UCSD-AML1 (cell line): Measurements from ENCODE around the gene RRP8.

Experiments
- DNase-seq: peaks from one replicate; lab custom pipeline; 2025; ENCODE audit not compliant: unreplicated experiment; lab: John Stamatoyannopoulos, UW

RRP8 gene

DNA sequence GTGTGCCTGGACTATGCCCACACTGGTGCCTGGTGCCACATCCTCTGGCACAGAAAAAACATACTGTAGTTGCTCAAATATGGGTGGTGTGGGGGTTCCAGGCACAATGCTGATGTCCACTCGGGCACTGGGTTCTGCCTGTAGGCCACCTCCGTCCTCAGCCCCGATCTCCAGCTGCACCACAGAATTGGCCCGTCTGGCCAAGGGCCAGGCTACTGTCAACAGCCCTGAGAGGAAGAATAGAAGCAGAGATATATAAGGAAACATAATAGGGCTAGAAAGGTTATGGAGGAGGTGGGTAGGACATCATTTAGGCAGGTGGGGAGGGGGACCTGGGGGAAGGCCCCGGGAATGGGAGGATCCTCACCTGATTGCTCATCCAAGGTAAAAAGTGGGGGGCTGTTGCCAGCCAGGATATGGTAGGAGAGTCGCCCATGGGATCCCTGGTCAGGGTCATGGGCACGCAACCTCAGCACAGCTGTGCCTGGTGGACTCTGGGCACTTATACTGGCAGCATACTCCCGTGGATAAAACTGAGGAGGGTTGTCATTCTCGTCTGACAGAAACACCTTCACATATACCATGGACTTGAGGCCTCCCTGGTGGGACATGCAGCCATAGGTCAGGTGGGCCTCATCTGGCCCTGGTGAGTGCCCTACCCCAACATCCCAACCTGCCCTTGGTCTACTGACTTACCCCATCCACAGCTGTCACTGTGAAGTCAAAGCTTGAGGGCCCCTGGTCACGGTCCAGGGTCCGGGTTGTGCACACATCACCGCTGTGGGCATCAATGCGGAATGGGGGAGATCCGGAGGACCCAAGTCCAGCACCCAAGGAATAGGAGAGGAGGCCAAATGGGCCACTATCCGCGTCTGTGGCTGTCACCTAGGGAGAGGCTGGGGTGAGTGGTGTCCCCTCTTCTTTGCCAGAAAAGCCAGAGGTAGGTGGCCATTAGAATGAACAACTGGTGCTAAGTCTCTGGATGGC is 30.3 kb upstream of the RRP8 start:
- no peak for DNase-seq

DNA sequence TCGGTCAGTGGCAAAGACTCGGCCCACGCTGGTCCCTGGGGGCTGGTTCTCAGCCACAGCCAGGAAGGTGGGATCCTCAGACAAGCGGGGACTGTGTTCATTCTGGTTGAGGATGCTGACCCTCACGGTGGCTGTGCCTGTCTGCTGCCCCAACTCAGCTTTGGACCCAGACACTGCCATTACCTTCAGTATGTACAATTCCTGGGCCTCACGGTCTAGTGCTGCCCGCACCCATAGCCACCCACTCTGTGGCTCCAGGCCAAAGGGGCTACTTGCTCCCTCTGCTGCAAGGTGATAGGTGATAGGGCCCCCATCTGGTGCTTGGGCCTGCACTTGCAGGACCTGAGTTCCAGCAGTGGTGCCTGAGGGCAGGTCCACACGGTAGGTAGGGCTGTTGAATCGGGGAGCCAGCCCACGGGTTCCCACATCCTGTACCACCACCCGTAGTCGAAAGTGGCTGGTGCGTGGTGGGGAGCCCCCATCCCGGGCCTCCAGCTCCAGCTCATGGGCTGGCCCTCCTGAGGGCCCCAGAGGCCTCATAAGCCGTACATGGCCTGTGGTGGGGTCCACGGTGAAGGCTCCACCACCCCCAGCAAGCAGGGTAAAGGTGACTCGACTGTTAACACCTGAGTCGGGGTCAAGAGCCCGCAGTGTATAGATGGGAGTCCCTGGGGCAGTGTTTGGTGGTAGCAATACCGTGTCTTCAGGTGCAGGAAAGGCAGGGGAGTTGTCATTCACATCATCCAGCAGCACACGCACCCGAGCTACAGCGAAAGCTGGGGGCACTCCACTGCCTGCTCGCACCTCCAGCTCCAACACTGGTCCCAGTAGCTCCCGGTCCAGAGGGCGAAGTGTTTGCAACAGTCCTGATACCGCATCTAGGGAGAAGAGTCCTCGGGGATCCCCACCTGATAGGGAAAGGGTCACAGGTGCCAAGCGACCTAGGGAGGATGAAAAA is 29.0 kb upstream of the RRP8 start:
- no peak for DNase-seq

DNA sequence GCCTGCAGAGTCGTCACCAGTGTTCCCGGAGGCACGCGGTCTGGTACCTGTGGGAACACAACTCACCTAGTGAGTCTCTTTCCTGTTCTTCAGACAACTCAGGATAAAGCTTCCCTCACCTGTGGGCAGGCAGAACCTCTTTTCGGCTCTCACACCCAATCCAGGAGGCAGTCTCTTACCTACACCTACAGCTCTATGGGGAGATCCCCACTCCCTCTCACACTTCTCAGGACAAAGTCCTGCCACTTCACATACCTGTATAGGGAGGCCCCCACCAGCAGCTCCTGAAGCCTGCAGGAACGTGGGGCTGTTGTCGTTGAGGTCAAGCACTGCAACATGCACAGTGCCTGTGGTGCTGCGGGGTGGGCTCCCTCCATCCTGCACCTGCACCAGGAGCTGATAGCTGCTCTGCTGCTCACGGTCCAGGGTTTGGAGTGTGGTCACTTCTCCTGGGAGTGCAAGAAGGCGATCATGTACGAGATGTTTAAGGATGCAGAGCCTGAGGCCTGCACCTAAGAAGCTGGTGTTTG is 28.0 kb upstream of the RRP8 start:
- no peak for DNase-seq

DNA sequence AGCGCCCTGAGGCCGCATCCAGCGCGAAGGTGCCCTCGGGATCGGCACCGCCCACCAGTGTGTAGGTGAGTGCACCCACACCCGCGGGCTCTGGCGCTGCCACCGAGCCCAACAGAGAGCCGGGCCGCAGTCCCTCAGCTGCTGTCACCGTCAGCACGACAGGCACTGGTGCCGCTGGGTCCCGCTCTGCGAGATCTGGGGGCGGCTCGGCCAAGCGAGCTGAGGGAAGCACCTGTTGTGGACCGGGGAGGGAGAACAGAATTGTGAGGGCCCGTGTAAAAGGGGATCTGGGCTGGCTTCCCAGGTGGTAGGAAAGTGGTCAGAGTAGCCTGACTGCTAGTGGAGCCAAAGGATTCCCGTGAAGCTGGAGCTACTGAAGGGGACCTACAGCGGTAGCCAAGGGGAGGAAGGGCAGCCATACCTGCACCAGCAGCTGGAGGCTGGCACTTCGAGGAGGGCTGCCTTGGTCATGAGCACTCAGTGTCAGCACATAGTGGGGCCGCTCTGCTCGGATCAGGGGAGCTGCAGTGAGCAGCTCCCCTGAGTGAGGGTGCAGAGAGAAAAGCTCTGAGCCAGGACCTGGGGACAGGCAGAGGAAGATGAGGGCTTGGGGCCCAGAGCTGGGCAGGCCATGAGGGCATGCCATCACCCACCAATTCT is 27.3 kb upstream of the RRP8 start:
- no peak for DNase-seq

DNA sequence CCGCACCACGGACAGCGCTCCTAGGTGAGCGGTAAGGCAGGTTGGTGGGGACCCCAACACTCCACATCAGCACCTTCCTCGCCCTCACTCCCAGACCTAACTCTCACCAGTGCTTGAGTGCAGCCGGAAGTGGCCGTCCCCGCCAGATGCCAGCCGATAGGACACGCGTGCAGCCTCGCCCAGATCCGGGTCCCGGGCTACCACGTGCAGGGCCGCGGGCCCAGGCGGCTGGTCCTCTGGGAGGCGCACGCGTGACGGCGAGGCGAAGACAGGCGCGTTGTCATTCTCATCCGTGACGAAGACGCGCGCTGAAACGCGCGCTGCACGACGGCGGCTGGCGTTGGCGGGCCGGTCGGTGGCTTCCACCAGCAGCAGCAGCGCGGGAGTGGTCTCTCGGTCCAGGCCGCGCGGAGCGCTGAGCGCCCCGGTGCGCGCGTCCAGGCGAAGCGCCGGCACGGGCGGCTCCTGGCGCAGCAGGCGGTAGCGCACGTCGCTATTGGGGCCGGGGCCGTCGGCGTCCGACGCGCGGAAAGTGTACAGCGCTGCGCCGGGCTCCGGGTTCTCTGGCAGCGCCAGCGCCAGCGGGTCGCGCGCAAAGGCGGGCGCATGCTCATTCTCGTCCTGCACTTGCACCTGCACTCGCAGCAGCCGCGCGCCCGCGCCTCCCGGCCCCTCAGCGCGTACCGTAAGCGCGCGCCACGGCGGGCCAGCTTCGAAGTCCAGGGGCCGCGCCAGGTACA is 26.6 kb upstream of the RRP8 start:
- no peak for DNase-seq

DNA sequence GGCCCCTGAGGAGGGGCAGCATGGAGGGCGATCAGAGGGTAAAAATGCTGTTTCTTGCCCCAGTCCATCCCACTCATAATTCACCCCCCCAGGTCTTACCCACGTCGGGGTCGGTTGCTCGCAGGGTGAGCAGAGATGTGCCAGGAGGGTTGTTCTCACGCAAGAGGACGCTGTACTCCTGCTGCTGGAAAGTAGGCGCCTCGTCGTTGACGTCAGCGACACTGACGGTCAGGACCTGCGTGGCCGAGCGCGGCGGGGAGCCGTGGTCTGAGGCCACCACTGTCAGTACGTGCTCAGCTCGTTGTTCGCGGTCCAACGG is 26.1 kb upstream of the RRP8 start:
- no peak for DNase-seq

DNA sequence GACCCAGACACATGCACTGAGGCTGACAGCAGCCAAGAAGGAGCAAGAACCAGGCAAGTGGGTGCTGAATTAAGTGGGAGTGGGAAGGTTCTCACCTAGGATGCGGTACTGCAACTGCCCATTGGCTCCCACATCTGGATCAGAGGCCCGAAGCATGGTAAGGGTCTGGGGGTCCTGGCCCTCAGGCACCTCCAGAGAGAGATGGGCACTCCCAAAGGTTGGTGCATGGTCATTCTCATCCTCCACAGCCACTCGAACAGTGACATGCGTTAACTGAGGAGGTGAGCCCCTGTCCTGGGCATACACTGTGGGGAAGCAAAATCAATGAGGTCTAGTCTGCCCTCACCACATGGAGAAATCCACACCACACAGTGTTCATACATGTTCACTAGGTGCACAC is 25.1 kb upstream of the RRP8 start:
- no peak for DNase-seq

DNA sequence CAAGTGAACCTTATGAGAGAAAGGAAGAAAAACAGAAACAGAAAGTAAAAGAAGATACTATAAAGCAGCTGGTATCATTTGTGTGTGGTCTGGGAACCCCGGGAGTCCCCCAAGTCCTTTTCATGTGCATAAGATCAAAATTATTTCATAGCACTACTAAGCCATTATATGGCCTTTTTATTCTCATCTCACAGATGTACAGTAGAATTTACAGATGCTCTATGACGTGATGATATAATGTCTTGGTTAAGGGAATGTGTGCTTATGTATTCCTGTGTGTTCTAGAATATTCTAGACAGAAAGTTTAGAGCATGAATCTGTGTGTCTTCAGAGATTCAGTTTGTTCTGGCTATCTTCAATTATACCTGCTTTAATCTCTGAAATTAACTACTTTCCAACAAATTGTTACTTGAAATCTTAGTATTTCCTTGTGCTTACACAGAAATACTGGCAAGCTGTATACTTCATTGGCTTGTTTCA is 24.4 kb upstream of the RRP8 start:
- no peak for DNase-seq

DNA sequence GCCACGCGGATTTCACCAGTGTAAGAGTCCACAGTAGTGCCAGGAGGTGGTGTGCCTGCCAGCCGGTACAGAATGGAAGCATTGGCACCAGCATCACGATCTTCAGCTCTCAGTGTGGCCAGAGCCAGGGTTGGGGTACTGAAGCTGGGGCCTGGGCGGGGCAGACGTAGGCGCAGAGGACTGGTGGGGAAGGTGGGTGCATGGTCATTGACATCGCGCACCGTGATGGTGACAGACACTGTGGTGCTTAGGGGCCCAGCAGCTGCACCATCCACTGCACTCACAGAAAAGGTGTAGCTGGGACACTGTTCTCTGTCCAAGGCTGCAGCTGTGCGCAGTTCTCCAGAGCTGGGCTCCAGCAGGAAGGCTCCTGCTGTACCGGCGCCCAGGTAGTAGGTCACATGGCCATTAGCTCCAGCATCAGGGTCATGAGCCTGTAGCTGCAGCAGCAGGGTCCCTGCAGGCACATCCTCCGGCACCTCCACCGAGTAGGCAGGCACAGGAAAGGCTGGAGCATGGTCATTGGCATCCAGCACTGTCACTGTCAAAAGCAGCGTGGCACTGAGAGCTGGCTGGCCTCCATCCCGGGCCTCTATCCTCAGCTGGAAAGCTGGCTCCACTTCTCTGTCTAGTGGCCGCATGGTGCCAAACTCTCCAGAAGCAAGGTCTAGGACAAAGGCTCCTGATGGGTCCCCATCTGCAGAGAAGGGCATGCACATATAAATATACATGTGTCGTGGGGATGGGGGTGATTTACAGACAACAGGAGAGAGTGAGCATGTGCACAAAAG is 23.8 kb upstream of the RRP8 start:
- DNase-seq = no peak

DNA sequence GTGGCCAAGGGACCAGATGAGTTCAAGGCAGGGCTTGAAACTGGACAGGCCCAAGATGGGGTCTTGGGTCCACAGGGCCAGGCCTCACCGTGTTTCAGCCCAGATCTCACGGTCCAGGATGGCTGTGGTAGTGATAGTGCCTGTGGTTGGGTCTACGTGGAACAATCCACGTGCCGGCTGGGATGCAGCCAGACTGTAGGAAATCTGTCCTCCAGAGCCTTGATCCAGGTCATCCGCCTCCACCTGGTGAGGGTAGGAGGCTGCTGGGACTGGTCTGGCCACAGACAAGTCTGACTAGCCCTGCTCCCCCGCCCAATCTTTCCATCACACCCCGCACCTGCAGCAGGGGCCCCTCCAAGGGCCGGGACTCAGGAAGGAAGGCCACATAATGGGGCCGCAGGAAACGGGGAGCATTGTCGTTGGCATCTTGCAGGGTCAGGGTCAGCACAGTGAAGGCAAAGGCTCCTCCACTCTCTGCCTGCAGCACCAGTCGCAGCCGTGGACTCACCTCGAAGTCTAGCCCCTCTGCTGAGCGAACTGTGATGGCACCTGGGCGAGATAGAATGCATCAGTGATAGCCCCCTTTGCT is 22.5 kb upstream of the RRP8 start:
- no peak for DNase-seq

DNA sequence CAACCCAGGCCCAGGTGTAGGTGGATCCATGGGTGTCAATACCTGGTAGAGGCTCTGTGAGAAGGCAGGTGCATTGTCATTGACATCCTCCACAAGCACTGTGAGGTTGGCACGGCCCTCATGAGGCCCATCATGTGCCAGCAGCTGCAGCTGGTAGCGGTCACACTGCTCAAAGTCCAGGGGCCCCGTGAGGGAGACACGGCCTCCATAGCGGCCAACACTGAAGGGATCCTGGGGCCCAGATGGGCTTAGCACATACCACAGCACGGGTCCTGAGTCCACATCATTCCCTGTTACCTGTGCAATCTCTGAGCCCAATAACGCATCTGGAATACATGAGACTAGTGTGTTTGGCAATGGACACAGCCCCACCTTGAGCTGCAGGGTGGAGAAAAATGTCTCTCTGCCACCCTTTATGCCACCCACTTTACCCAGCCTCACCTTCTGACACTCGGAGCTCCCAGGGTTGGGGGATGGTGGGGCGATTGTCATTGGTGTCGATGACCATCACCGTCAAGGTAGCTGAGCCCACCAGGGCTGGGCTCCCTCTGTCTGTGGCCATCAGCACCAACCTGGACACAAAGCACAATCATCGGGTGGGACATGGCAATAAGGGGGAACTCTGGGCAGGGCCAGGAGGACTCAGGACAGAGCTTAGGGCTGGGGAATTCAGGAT is 21.9 kb upstream of the RRP8 start:
- no peak for DNase-seq

DNA sequence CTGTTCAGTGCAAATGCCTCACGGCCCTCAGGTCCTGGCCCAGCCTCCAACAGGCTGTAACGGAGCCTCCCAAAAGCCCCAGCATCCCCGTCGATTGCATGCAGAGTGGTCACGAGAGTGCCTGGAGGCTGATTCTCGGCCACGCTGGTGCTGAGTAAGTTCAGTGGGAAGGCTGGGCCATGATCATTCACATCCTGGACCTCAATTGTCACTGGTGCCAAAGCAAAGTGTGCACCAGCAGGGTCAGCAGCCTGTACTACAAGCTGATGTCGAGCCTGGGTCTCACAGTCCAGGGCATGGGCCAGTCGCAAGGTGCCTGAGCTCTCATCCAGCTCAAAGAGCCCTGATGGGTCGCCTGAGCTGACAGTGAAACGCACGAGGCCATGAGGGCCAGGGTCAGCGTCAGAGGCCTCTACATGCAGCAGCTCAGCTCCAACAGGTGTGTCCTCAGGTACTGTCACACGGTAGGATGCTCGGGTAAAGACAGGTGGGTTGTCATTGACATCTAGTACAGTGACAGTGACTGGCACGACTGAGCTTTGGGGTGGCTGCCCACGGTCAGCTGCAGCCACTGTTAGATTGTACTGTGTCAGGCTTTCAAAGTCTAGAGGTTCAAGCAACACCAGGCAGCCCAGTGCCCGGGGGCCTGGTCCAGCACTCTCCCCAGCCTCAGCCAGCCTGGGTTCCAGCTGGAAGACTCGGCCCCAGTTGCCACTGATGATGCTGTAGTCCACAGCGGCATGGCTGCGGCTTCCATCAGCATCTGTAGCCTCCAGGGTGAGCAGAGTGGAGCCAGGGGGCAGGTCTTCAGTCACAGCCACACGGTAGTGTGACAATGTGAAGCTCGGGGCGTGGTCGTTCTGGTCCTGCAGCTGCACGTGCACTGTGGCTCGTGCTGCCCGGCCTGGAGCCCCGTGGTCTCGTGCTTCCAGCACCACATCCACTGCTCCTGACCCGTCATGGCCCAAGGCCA is 20.3 kb upstream of the RRP8 start:
- no peak for DNase-seq

DNA sequence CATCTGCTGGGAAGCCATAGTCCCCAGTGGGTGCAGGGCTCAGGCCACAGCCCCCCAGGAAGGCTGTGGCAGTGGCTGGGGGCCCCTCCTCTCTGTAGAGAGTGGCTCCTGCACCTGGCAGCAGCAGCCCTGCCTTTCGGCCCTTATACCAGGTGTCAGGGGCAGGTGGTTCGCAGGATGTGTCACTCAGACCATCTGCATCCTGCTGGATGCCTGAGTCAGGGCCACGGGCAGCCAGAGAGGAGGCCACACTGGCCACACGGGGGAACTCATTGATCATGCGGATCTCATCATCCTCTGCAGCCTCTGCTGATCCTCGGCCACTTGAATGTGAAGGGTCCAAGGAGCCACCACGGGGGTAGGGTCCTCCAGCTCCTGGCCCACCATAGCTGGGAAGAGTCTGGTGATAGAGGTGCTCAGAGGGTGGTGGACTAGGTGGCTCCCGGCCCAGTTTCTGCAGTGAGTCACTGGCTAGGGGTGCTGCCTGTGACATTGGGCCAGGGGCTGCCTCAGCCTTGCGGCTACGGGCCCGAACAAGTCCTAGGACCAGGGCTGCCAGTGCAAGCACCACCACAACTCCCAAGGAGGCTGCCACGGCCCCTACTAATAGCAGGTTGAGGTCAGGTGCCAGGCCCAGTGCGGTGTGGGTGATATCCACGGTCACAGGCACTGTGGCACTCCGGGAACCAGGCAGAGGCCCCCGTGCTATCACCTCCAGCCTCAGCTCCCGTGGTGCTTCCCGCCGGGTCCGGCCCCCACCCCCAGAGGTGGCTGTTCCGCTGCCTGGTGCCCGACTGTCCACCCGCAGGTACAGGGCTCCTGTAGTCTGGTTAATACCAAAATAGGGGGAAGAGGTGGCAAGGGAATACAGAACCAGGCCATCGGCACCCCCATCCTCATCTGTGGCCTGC is 19.1 kb upstream of the RRP8 start:
- DNase-seq = no peak

DNA sequence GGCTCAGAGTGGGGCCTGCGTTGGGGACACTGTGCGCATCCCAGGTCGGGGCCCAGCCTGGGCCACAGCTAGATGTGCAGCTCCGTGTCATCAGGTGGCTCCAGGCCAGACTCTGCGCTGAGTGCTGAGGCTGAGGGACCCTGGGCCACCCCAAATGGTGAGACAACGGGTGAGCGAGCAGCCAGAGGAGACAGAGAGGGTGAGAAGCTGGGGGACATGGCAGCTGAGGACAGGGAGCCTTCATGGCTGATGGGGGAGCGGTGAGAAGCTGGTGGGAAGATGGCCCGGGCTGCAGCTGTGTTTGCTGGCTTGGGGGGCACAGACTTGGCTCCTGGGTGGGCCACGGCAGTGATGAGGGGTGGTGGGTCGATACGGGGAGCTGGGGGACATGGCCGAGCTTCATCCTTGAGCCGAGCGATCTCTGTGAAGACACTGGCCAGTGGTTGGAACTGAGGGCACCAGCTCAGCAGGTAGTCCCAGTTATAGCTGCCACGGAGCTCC is 18.3 kb upstream of the RRP8 start:
- no peak for DNase-seq

DNA sequence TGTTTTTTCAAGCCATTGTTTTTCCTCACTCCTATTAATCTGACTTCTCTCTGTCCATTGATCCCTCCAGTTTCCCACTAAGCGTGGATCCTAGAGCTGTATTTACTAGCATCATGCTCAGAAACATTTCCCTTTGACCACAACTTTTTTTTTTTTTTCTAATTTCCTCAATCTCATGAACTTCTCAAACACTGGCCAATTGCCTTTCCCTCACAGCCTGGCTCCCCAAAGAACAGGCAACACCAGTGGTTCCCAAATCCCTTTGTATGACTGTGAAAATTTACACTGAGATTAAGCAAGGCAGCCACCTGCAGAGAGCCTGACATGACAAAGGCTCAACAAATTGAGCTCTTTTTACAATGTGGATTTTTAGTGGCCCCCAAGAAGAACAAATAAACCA is 17.2 kb upstream of the RRP8 start:
- no peak for DNase-seq
